Neural progenitor cell (in vitro differentiated cells): ENCODE measurements around the gene CLTRN. TPM values are rescaled to one million over a fixed set of nuclear protein-coding genes. Genes with fewer than 3 reads are reported as not detected.
"Not testable (repeated sequence)": the region's sequence is repeated elsewhere in the genome, so short reads cannot be mapped to it uniquely, and the experiment has no call there.

ENCODE experiments used
- DNase-seq: peaks from one replicate; pipeline ENCODE4 v3.0.0-alpha.2; 2016; ENCODE audit warnings: low spot score
- H2AFZ ChIP-seq: fragments of 200-600 bp; sonication (generic); replicated peaks from 2 replicates; pipeline ENCODE4 v1.6.1; 2016; ENCODE audit warnings: antibody characterized with exemption
- H3F3A ChIP-seq: fragments of 200-600 bp; sonication (generic); 2 replicates; pipeline ENCODE4 v1.6.1; 2016; ENCODE audit warnings: antibody characterized with exemption, low read depth
- H3K27ac ChIP-seq: fragments of 200-600 bp; sonication (generic); 2 replicates; pipeline ENCODE4 v1.5.1; 2016; ENCODE audit warnings: mild to moderate bottlenecking
- H3K27me3 ChIP-seq: fragments of 200-600 bp; sonication (generic); 2 replicates; pipeline ENCODE4 v1.6.1; 2016; ENCODE audit warnings: mild to moderate bottlenecking, moderate library complexity
- H3K36me3 ChIP-seq: fragments of 200-600 bp; sonication (generic); 2 replicates; pipeline ENCODE4 v1.5.1; 2016
- H3K4me1 ChIP-seq: fragments of 200-600 bp; sonication (generic); 2 replicates; pipeline ENCODE4 v1.6.1; 2016; ENCODE audit warnings: mixed run types
- H3K4me2 ChIP-seq: fragments of 200-600 bp; sonication (generic); 2 replicates; pipeline ENCODE4 v1.6.1; 2016
- H3K4me3 ChIP-seq: fragments of 200-600 bp; sonication (generic); 2 replicates; pipeline ENCODE4 v1.5.1; 2016
- H3K79me2 ChIP-seq: fragments of 200-600 bp; sonication (generic); 2 replicates; pipeline ENCODE4 v1.6.1; 2016; ENCODE audit warnings: low read depth
- H3K9ac ChIP-seq: fragments of 200-600 bp; sonication (generic); 2 replicates; pipeline ENCODE4 v1.6.1; 2016
- H3K9me3 ChIP-seq: fragments of 200-600 bp; sonication (generic); 2 replicates; pipeline ENCODE4 v1.5.1; 2016; ENCODE audit warnings: low read depth
- H4K20me1 ChIP-seq: fragments of 200-600 bp; sonication (generic); 2 replicates; pipeline ENCODE4 v1.6.1; 2016; ENCODE audit warnings: low read depth
- H3K27ac Mint-ChIP-seq: 3 replicates; pipeline ENCODE4 v1.8.0; 2021; ENCODE audit warnings: mixed read lengths
- H3K27me3 Mint-ChIP-seq: 2 replicates; pipeline ENCODE4 v1.8.0; 2022; ENCODE audit warnings: low read depth, mild to moderate bottlenecking, inconsistent platforms, moderate library complexity, mixed read lengths; ENCODE audit not compliant: insufficient read depth
- H3K36me3 Mint-ChIP-seq: 3 replicates; pipeline ENCODE4 v1.8.0; 2021; ENCODE audit warnings: mixed read lengths
- H3K4me1 Mint-ChIP-seq: 3 replicates; pipeline ENCODE4 v1.8.0; 2021; ENCODE audit warnings: mixed read lengths
- H3K4me3 Mint-ChIP-seq: 3 replicates; pipeline ENCODE4 v1.8.0; 2021; ENCODE audit warnings: mild to moderate bottlenecking, moderate library complexity, mixed read lengths
- H3K9me3 Mint-ChIP-seq: 3 replicates; pipeline ENCODE4 v1.8.0; 2020; ENCODE audit warnings: mixed read lengths
- CTCF ChIP-seq: fragments of 200-600 bp; sonication (generic); IDR thresholded peaks from 2 replicates; pipeline ENCODE4 v1.5.1; 2017; ENCODE audit warnings: antibody characterized with exemption, mild to moderate bottlenecking
- EZH2 ChIP-seq: fragments of 200-600 bp; sonication (generic); IDR thresholded peaks from 2 replicates; pipeline ENCODE4 v1.6.1; 2017; ENCODE audit warnings: antibody characterized with exemption, mild to moderate bottlenecking, moderate library complexity
- EZH2phosphoT487 ChIP-seq: fragments of 200-600 bp; sonication (generic); IDR thresholded peaks from 2 replicates; pipeline ENCODE4 v1.6.1; 2017; ENCODE audit warnings: antibody characterized with exemption
- total RNA-seq: library from RNA; depleted of rRNA; stranded (reverse); fragments of >200 nt; gene quantifications from 2 replicates; pipeline ENCODE4 v1.2.3, GENCODE V29; 2015; ENCODE audit warnings: low replicate concordance

CLTRN gene
- 2.0 and 3.5 TPM in 2 replicates for total RNA-seq

- H3K4me3 ChIP-seq = no peak within 1 kb of the TSS
Observed at GRCh38 chrX:15664487-15665444, at the start of gene CLTRN. Gene CLTRN, minus strand, starts transcription at chrX:15664805. Its CDS starts 30 bp downstream, at chrX:15664775.

GRCh38 chrX:15704273-15704672 lies 39.7 kb upstream of the CLTRN start:
- not testable (repeated sequence) for H3K79me2 ChIP-seq, H4K20me1 ChIP-seq, H3K9ac ChIP-seq, H3K4me2 ChIP-seq, H3K4me3 ChIP-seq, H3K4me1 Mint-ChIP-seq, H3K27me3 Mint-ChIP-seq, H3K27ac Mint-ChIP-seq, H3K4me1 ChIP-seq, H3F3A ChIP-seq, H3K36me3 ChIP-seq, DNase-seq, H2AFZ ChIP-seq, H3K27ac ChIP-seq, H3K27me3 ChIP-seq, H3K9me3 Mint-ChIP-seq, H3K9me3 ChIP-seq, H3K4me3 Mint-ChIP-seq
- H3K36me3 Mint-ChIP-seq = peaks cover 15% of the 10 kb centered on the region

More at GRCh38 chrX:15664487-15665444, at the start of gene CLTRN:
- Histone ChIP-seq H3K4me2 (no peak within 1 kb of the TSS), H3K27ac (no peak within 1 kb of the TSS), H3K9ac (no peak within 1 kb of the TSS), H3K79me2 (no peaks in the 10 kb centered on the region), H2AFZ (no peak within 1 kb of the TSS), H3K36me3 (no peaks in the 10 kb centered on the region), H3K27me3 (no peaks in the 10 kb centered on the region), H3K9me3 (no peaks in the 10 kb centered on the region), H3F3A (no peaks in the 10 kb centered on the region), H3K4me1 (no peaks in the 10 kb centered on the region), H4K20me1 (no peaks in the 10 kb centered on the region)
- TF ChIP-seq EZH2 = no peak
- TF ChIP-seq EZH2phosphoT487 = no peak
- TF ChIP-seq CTCF = no peak
- peaks cover 5% of the 10 kb centered on the region for H3K27me3 Mint-ChIP-seq
- no peaks in the 10 kb centered on the region for H3K9me3 Mint-ChIP-seq
- H3K4me3 Mint-ChIP-seq = no peak within 1 kb of the TSS
- no peak for DNase-seq
- H3K4me1 Mint-ChIP-seq = no peaks in the 10 kb centered on the region
- H3K27ac Mint-ChIP-seq = no peak within 1 kb of the TSS
- no peaks in the 10 kb centered on the region for H3K36me3 Mint-ChIP-seq

- H3K36me3 ChIP-seq, H3F3A ChIP-seq, H3K27me3 Mint-ChIP-seq, H3K4me1 Mint-ChIP-seq, H3K4me3 ChIP-seq, H3K27me3 ChIP-seq, H3K4me2 ChIP-seq, H4K20me1 ChIP-seq, H3K4me3 Mint-ChIP-seq, H2AFZ ChIP-seq, H3K9me3 Mint-ChIP-seq, H3K79me2 ChIP-seq, H3K4me1 ChIP-seq, H3K9me3 ChIP-seq, H3K27ac ChIP-seq, DNase-seq, H3K9ac ChIP-seq, H3K27ac Mint-ChIP-seq: not testable (repeated sequence)
- H3K36me3 Mint-ChIP-seq = peaks cover 13% of the 10 kb centered on the region
Observed at GRCh38 chrX:15703809-15704208, 39.2 kb upstream of the CLTRN start.

- TF ChIP-seq EZH2phosphoT487 (no peak), CTCF (no peak), EZH2 (no peak)
- no peaks in the 10 kb centered on the region for H3K27me3 Mint-ChIP-seq
- H3K4me1 Mint-ChIP-seq = no peaks in the 10 kb centered on the region
Observed at GRCh38 chrX:15702488-15703371, 38.1 kb upstream of the CLTRN start.

More at GRCh38 chrX:15702488-15703371, 38.1 kb upstream of the CLTRN start:
- DNase-seq = no peak
- Histone ChIP-seq H3K27ac (no peak overlapping the region), H2AFZ (no peak overlapping the region), H3K4me2 (no peak overlapping the region), H3K79me2 (no peaks in the 10 kb centered on the region), H3K9ac (no peak overlapping the region), H3K4me1 (no peaks in the 10 kb centered on the region), H3F3A (no peaks in the 10 kb centered on the region), H3K27me3 (no peaks in the 10 kb centered on the region), H3K36me3 (no peaks in the 10 kb centered on the region), H3K4me3 (no peak overlapping the region), H4K20me1 (no peaks in the 10 kb centered on the region), H3K9me3 (no peaks in the 10 kb centered on the region)
- Mint-ChIP-seq H3K4me3 (no peak overlapping the region), H3K9me3 (no peaks in the 10 kb centered on the region), H3K27ac (no peak overlapping the region), H3K36me3 (peaks cover 13% of the 10 kb centered on the region)
